ENCODE data around the gene DYNLL1.
"Not testable (repeated sequence)": the region's sequence is repeated elsewhere in the genome, so short reads cannot be mapped to it uniquely, and the experiment has no call there.

The DYNLL1 gene

DNA sequence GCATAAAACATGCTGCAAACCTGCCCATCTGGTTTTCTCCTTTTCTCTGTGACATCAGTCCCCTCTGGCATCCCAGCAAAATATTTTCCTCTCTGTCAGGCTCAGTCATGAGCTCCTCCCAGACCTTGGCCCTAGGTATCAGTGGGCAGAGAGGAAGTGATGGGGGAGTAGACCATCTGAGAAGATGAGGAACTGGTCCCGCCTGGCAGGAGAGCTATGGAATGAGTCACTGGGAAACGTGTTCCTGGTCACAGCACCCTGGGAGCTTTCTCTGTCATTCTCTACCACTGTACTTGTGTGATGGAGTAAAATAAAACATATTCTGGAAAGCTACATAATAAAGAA lies 21.3 kb upstream of the DYNLL1 start:
- DNase-seq (ENCODE audit: low read depth): no peak

DNA sequence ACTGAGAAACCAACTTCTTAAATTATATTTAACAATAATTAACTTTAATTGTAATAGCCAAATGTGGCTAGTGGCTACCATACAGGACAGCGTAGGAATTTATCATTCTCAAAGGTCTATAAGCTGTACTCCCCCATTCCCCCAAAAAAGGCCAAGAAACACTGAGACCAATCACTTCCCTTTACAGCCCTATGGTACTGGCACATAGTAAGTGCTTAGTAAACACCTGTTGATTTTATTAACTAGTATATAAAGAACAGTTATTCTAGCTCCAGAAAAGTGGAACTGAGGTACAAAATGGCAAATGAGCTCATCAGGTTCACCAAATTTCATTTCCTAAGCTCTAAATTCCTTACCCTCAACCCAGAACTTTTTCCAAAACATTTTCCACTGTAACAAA lies 20.3 kb upstream of the DYNLL1 start:
- no peak for DNase-seq (ENCODE audit: low read depth)

- DNase-seq (ENCODE audit: low read depth): no peak
Measured at GRCh38 chr12:120479458-120479857, 16.5 kb upstream of the DYNLL1 start.

DNA sequence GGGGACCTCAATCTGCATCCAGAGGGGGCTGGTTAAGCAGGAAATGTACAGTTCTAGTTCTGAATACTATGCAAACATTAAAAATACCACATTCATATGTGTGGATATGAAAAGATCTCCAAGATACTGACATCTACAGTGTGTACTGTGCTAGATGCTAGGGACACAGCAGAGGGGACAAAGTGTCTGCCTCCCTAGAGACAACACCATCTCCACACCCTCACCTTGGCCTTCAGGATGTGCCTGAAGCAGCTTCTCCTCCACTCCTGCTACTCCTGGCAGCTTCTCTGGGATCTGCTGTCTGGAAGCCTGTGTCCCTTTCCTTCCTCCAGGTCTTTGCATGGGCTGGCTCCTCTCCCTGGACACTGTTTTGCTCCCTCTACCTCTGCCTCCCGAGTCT lies 15.7 kb upstream of the DYNLL1 start:
- DNase-seq (ENCODE audit: low read depth): no peak

DNA sequence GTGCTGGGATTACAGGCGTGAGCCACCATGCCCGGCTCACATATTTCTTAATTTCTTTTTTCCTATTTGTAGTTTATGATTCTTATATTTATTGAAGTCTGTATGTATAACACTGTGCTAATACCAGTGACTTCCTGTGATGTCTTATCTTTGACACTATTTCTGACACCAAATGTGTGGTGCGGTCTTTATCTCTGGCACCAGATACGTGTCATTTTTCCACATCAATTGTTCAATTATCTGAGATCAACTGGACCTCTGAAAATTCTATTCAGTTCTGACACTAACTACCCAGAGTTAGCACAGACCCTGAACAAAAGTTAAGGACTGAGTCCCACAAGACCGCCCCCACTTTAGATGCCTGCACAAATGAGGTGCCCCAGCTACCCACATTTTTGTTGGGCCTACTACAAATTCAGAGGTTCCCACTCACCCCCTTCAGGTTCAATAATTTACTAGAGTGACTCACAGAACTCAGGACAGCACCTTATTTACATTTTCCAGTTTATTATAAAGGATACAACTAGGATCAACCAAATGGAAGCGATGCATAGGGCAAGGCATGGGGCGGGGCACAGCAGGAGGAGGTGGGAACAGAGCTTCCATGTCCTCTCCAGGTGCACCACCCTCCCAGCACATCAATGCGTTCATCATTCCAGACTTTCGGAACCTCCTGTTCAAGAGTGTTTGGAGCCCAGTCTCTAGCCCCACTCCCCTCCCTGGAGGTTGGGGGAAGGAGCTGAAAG lies 14.7 kb upstream of the DYNLL1 start:
- DNase-seq (ENCODE audit: low read depth): no peak

GRCh38 chr12:120483621-120484020 lies 12.3 kb upstream of the DYNLL1 start:
- DNase-seq (ENCODE audit: low read depth): no peak

- no peak for DNase-seq (ENCODE audit: low read depth)
Measured at GRCh38 chr12:120485961-120486881, 9.7 kb upstream of the DYNLL1 start.

GRCh38 chr12:120487552-120487951 lies 8.4 kb upstream of the DYNLL1 start:
- not testable (repeated sequence) for DNase-seq (ENCODE audit: low read depth)

DNA sequence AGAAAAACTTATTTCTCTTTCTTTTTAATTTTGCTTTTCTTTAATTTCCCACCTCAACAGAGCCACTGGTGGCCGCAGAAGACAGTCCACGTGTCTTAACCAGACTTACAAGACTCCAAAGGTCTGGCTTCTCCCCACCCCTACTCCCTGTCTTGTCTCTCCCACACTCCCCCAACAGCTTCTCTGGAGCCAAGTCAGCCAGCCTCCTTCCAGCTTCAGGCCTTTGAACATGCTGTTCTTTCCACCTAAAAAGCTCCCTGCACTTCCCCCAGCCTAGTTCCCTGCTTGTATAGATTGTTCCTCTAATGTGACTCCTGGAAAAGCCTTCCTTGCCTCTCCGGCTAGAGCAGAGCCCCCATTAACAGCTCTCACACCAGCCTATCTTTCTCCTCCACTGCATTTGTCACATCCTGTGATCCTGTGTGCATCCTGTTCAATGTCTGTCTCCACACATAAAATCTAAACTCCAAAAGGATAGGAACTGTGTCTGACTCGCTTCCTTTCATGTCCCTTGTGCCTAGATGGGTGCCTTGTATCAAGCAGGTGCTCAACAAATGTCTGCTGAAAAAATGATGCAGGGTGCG lies 7.8 kb upstream of the DYNLL1 start:
- DNase-seq (ENCODE audit: low read depth): no peak

DNA sequence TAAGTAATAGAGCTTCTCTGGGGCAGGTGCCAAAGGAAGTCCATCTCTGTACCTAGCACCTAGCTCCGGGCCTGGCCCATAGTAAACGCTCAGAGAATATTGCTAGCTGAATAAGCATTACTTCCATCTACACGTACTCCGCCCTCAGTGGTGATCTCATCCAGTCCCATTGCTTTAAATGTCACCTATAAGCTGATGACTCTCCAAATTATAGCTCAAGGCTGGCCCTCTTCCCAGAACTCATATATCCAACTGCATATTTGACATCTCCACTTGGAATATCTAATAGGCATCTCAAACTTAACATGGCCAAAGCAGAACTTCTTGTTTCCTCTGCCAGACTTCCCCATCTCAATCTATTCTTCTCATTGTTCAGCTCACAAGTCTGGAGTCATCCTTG lies 6.9 kb upstream of the DYNLL1 start:
- no peak for DNase-seq (ENCODE audit: low read depth)

GRCh38 chr12:120490325-120490724 lies 5.6 kb upstream of the DYNLL1 start:
- no peak for DNase-seq (ENCODE audit: low read depth)

DNA sequence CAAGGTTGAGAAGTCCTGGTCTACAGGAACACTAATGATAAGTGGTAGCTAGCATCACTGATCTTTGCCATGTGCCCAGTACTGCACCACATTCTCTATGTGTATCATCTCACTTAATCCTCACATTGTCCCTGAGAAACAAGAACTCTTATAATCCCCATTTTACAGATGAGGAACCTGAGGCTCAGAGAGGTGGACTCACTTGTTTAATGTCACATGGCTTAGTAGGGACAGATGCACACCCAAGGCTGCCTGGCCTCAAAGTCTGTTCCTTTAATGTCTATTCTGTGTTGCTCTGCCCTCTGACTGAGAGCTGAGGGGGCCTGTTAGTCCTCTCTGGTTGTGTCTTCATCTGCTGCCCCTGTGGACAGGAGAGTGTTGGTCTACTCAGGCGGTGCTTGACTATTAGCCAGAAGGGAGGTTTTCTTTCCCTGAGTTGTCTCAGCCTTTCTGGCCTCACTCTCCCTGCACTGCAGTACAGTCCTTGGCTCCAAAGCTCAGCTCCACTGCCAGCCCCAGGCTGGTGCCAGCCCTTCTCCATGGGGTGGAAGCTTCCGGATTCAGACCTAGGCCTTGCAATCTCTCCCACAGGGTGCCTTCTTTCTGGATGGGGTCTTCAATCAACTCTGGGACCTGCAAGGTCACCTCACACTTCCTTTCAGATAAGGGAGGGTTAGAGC lies 4.9 kb upstream of the DYNLL1 start:
- no peak for DNase-seq (ENCODE audit: low read depth)

DNA sequence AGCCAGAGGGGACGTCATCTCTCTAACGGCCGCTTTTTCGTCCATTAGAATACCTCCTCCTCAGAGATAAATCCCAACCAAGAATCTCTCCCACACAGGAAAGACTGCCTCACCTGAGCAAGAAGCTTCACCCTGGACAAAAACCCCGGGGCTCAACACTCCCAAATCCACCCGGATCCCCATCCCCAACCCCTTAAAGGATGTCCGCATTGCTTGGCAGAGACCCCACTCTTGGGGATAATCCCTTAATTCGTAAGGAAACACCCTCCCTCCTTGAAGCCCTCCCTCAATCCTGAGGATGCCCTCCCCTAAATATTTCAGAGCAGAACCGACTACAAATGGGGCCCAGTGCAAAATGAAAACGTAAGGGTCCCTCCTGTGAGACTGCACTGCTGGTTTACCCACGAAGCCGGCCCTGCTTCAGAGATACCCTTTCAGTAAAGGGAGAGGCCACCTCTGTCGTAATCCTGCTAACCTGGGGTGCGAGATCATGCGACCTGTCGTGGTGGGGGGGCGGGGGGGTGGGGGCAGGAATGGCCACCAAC lies 655 bp upstream of the DYNLL1 start:
- no peak for DNase-seq (ENCODE audit: low read depth)

- DNase-seq (ENCODE audit: low read depth): peak; percentile 47
Measured at GRCh38 chr12:120496413-120497340, 764 bp downstream of the DYNLL1 start.

DNA sequence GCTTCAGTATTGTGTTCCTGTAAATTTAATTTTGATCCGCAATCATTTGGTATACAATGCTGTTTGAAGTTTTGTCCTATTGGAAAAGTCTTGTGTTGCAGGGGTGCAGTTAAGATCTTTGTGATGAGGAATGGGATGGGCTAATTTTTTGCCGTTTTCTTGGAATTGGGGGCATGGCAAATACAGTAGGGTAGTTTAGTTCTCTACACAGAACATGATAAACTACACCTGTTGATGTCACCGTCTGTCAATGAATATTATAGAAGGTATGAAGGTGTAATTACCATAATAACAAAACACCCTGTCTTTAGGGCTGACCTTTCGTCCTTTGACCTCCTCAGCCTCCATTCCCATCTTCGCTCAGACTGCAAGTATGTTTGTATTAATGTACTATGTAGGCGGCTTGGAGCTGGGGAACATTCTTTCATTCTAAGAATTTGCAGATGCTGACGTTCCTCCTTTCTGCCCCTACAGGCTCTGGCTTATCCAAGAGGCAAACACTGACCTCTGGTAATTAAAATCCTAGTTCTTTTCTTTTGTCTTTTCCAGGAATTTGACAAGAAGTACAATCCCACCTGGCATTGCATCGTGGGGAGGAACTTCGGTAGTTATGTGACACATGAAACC lies 1.7 kb downstream of the DYNLL1 start:
- no peak for DNase-seq (ENCODE audit: low read depth)

DNA sequence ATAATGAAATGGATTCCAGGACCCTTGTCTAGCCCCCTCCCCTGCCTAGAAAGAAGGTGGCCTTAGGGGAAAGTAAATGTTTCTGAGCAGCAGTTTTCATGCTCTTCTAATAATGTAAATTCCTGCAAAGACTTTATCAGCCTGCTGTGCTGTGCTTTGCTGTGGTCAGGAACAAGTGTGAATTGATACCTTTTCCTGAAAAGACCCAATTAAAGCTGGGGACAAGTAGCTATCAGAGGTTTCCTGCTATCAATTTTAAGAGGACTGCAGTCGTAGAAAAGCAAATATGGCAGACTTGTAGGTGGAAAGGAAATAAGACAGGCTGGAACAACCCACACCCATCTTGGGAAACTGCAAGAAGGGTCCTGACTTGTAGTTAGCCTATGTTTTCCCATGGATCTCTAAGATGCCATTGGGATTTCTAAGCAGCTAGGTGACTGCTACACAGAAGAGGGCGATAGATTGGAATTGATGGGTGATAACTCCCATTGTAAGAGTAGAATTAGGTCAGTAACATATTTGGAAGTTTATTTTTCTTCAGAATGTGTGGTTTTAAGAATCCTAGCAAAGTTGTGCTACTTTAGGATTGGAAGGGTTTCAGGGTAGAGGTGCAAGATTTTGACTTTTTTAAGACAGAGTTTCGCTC lies 3.1 kb downstream of the DYNLL1 start:
- DNase-seq (ENCODE audit: low read depth): no peak

GRCh38 chr12:120500581-120500980 lies 4.7 kb downstream of the DYNLL1 start:
- DNase-seq (ENCODE audit: low read depth): no peak

GRCh38 chr12:120504587-120504986 lies 8.7 kb downstream of the DYNLL1 start:
- DNase-seq (ENCODE audit: low read depth): no peak

DNA sequence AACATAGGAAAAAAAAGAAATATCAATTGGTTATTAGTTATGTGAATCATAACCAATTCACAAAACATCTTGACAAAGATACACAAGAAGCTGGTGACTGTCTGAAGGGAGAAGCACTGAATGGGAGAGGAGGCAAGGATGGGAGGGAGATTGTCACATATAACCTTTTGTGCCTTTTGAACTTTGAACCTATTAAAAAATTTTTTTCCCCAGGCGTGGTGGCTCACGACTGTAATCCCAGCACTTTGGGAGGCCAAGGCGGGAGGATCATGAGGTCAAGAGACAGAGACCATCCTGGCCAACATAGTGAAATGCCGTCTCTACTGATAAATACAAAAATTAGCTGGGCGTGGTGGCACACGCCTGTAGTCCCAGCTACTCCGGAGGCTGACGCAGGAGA lies 12.6 kb downstream of the DYNLL1 start:
- DNase-seq (ENCODE audit: low read depth): no peak

GRCh38 chr12:120514002-120514401 lies 18.1 kb downstream of the DYNLL1 start:
- no peak for DNase-seq (ENCODE audit: low read depth)

All from stimulated activated CD8-positive, alpha-beta memory T cell treated with anti-CD3 and anti-CD28 coated beads, Interleukin-4, amount 100 ng/mL, for 24 hours (primary cell).